CD4-positive, alpha-beta T cell treated with Interleukin-6 for 4 hours (primary cell): ENCODE results near the gene FGD5.

ENCODE experiments used
- DNase-seq: peaks from one replicate; pipeline ENCODE4 v3.0.0-alpha.2; 2020; ENCODE audit warnings: mixed read lengths

The FGD5 gene

GRCh38 chr3:14907043-14907966 lies 88.5 kb downstream of the FGD5 start:
- DNase-seq = no peak

GRCh38 chr3:14909250-14909649 lies 90.5 kb downstream of the FGD5 start:
- DNase-seq = no peak

- no peak for DNase-seq
Observed at GRCh38 chr3:14911651-14912050, 92.9 kb downstream of the FGD5 start.

GRCh38 chr3:14913071-14913925 lies 94.5 kb downstream of the FGD5 start:
- DNase-seq = no peak

- DNase-seq = no peak
Observed at GRCh38 chr3:14913926-14914778, 95.4 kb downstream of the FGD5 start.

GRCh38 chr3:14914779-14915117 lies 96.0 kb downstream of the FGD5 start:
- DNase-seq = no peak

- peak; percentile 55 for DNase-seq
Observed at GRCh38 chr3:14915636-14916222, 97.0 kb downstream of the FGD5 start.

- no peak for DNase-seq
Observed at GRCh38 chr3:14918356-14918860, 99.6 kb downstream of the FGD5 start.

- DNase-seq = no peak
Observed at GRCh38 chr3:14920536-14920935, 101.8 kb downstream of the FGD5 start.

GRCh38 chr3:14921034-14921616 lies 102.4 kb downstream of the FGD5 start:
- peak; percentile 84 for DNase-seq

GRCh38 chr3:14921811-14922705 lies 103.3 kb downstream of the FGD5 start:
- DNase-seq = no peak

GRCh38 chr3:14922863-14923262 lies 104.1 kb downstream of the FGD5 start:
- no peak for DNase-seq

GRCh38 chr3:14923476-14923875 lies 104.7 kb downstream of the FGD5 start:
- no peak for DNase-seq

GRCh38 chr3:14925729-14926591 lies 107.2 kb downstream of the FGD5 start:
- DNase-seq = peak; percentile 45

- DNase-seq = no peak
Observed at GRCh38 chr3:14926592-14926991, 107.8 kb downstream of the FGD5 start.

GRCh38 chr3:14927308-14927707 lies 108.5 kb downstream of the FGD5 start:
- DNase-seq = no peak

- DNase-seq = no peak
Observed at GRCh38 chr3:14929310-14930074, 110.7 kb downstream of the FGD5 start.

GRCh38 chr3:14933820-14934425 lies 115.2 kb downstream of the FGD5 start:
- no peak for DNase-seq
